Measurements from ENCODE around the gene PER3. TPM values are rescaled to one million over a fixed set of nuclear protein-coding genes. Genes with fewer than 3 reads are reported as not detected.

Gene PER3
- total RNA-seq, 1 donor from 2014 or later = 14.8 TPM

GRCh38 chr1:7890853-7891252, 106.8 kb downstream of the PER3 start:
- ATAC-seq (ENCODE audit: poor library complexity) (no peak), DNase-seq (no peak)
- intact Hi-C loops (cut with DNase I) = no loop called here

DNA sequence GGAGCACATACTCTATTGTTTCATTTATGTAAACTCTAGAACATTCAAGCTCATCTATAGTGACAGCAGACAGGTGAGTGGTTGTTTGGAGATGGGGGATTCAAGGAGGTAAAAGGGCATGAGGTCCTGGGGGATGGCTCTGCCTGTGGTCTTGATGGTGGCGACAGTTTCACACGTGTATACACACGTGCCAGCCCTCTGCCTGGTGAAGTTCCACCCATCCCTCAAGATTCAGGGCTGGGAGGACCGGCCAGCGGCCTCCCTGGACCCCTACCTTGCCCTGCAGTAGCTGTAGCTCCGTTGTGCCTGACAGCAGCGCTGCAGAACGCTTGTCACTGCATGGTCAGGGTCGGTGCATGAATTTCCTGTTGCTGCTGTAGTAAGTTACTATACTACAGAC, 107.7 kb downstream of the PER3 start:
- no peak for DNase-seq
- intact Hi-C loops (cut with DNase I) = no loop called here
- no peak for ATAC-seq (ENCODE audit: poor library complexity)

DNA sequence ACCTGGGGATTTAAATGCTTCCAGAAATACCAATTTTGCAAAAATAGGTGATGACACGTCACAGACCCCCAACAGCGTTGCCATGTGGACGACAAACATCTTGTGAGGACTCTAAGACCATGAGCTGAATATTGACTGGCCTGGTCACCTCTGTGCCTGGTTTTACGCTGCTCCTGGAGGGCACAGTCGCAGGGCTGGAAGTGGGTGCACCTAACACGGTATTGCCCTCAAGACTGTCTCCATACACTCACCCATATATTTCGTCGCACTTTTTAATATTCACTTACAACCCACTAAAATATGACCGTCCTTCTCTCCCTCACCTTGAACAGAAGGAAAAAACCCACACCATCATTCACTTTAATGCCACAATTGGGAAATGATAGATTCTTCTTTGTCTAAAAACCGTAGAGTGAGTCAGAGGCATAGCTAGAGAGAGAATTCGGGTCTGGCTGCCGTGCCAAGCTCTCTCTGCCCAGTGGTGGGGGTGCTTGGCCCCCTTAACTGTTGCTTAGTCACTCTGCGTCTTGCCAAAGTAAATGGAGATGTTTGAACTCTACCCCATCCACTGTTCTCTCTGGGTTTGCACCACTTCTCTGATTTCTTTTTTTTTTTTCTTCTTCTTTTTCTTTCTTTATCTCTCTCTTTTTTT, 109.6 kb downstream of the PER3 start:
- no peak for DNase-seq
- intact Hi-C loops (cut with DNase I) = no loop called here
- no peak for ATAC-seq (ENCODE audit: poor library complexity)

Other genes with a start within 250 kb of the PER3 start
- gene VAMP3, start 13.0 kb upstream of the PER3 start, total RNA-seq = 60.3 TPM
- gene UTS2, start 68.8 kb downstream of the PER3 start, total RNA-seq = not detected
- gene TNFRSF9, start 156.5 kb downstream of the PER3 start, total RNA-seq = not detected
- 361 TPM for gene PARK7, start 177.4 kb downstream of the PER3 start, total RNA-seq
- gene ERRFI1, start 242.0 kb downstream of the PER3 start, total RNA-seq = 11.1 TPM

All from Right ventricle myocardium superior (tissue), 1 donor.